Ammon's horn (tissue), 1 donor: ENCODE results near the gene ZNF263.

Experiments
- DNase-seq: peaks from one replicate; pipeline ENCODE4 v3.0.0-alpha.2; 2016; ENCODE audit warnings: low spot score

The ZNF263 gene

DNA sequence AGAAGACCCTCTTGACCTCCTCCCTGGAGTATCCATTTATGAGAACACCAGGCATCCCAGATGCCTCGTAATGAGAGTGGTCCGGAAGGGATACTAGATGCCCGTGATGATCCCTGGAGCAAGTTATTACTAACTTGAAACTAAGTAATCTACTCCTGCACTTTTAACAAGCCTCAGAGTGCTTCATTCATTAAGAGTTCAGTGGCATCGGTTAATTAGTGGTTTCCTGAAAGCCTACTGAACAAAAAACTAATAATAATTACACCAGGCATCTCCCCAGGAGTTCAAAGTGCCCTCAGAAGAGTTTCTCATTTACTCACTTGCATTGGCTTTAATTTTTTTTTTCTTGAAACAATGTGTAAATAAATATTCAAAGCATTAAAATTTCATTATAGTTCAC, 44.2 kb downstream of the ZNF263 start:
- no peak for DNase-seq

DNA sequence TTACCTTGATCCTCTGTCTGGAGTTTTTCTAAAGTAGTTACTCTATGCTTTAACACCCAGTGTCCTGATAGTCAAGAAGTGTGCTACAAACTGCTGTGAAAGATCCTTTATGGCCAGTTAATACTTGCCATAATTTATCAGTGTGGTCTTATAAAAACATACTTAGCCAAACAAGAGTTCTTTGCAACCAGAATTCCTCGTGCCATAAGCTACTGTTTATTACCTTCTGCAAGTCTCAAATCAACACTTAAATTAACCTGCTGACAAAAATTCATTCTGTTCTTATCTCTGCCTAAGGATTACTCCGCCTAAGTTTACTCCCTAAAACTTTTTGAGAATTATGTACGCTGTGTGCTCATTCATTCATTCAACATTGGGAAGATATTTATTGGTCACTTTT, 44.8 kb downstream of the ZNF263 start:
- no peak for DNase-seq

DNA sequence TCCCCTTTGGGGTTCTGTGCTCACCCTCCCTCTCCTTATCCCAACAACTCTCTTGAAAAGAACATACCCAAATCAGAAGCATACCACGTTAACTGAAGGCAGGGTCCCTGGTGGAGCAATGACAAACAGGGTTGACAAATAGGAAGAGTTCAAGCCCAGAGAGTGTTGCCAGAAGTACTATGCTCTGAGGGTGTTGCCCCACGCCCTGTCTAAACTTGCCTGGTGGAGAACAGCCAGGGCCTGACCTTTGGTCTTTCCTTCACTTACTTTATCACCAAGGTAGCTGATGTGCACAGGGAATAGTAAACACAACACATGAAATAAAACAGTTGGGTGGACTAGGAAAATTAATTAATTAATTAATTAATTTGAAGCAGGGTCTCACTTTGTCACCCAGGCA, 45.4 kb downstream of the ZNF263 start:
- no peak for DNase-seq
